NCI-H2196 (cell line): ENCODE data around the gene TLE6.
"Not testable (repeated sequence)": the region's sequence is repeated elsewhere in the genome, so short reads cannot be mapped to it uniquely, and the experiment has no call there.

Experiments
- DNase-seq: peaks from one replicate; lab custom pipeline; 2025; ENCODE audit not compliant: unreplicated experiment; lab: John Stamatoyannopoulos, UW

TLE6 gene

DNA sequence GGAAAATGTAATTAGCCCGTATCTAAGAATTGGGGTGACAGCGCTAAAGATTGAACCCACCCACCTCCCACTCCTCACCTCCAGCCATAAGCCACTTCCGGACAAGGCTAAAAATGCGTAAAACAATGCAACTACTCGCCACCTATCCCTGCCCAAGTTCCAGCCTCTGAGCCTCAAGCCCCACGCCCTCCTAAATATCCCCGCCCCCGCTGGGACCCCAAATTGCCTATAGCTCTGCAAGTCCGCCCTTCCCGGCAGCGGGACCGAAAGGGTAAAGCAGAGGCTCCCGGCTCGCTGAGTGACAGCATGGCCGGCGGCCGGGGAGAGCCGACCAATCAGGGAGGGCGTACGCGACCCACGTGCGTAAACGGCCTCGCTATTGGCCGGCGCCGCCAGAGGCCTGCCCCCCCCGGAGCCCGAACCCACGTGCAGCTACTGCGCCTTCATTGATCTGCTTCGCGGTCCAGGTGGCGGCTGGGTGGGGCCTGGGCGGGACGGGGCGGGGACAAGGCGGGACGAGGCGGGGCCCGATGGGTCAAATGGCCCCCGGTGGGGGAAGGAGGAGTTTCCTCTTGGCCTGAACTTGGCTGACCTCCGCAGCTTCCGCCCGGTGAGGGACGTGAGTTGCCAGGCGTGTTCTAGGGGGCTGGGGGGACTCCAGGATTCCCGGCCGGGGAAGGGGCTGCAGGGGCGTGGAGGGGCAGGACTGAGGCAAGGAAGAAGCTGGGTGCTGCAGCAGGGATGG, at the start of gene TLE6:
TLE6 (plus strand) TSS at position 564 of the 745 bp plus-strand sequence. CDS start 670 bp downstream, outside the sequence.
- DNase-seq, result peak; percentile 96

DNA sequence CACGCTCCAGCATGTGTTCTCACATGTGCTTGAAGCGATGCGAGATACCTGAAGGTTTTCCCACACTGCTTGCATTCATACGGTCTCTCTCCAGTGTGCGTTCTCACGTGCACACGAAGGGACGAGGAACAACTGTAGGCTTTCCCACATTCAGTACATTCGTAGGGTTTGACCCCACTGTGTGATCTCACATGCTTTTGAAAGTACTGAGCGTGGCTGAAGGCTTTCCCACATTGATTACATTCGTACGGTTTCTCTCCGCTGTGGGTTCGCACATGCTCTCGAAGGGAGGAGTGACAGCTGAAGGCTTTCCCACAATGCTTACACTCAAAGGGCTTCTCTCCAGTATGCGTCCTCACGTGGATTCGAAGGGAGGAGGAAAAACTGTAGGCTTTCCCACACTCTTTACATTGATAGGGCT, 43.9 kb upstream of the TLE6 start:
- no peak for DNase-seq

DNA sequence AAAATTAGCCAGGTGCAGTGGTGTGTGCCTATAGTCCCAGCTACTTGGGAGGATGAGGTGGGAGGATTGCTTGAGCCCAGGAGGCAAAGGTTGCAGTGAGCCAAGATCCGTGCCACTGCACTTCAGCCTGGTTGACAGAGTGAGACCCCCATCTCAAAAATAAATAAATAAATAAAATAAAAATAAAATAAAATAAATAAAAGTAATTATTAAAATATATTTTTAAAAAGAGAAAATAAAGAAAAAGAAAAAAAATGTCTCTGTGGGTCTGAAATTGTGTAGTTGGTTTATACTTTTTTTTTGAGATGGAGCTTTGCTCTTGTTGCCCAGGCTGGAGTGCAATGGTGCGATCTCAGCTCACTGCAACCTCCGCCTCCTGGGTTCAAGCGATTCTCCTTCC, 41.5 kb upstream of the TLE6 start:
- not testable (repeated sequence) for DNase-seq

DNA sequence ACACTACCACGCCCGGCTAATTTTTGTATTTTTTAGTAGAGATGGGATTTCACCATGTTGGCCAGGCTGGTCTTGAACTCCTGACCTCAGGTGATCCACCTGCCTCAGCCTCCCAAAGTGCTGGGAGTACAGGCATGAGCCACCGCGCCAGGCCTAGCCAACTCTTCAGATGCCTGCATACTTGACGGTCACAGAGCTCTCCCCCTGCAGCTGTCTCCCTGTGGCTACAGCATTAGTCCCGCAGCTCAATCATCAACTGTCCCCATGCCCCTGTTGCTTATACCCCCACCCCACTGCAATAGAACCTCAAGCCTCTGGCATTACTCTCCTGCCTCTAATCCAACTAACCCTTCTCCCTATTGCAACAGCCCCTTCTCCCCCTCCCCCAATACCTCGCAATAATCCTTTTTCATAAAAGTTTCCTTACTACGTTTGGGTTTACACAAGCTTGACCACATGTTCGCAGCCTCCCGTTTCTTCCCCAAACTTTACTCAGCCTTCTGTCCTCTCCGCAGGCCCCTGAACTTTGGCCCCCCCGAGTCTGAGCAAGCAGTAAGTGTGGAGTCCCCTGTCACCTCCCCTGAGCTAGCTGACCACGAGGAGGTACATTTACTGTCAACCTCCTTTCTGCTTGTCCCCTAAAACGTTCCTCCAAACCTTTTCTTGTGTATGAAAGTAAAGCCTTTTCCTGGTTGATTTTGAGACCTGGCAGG, 34.3 kb upstream of the TLE6 start:
- no peak for DNase-seq

DNA sequence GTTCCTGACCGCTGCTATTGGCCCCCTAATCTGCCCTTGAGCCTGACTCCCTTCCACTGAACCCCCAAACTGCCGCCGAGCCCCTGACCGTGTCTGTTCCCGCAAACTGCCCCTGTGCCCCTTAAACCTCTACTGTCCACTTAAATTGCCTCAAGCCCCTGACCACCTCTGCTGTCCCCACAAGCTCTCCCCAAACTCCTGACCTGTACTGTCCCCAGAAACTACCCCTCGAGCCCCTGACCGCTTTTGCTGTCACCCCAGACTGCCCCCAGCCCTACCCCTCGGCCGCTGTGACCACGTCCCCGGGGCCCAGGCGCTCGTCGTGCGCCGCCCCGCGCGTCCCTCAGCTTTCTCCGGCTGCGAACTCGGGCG, 33.0 kb upstream of the TLE6 start:
- no peak for DNase-seq

DNA sequence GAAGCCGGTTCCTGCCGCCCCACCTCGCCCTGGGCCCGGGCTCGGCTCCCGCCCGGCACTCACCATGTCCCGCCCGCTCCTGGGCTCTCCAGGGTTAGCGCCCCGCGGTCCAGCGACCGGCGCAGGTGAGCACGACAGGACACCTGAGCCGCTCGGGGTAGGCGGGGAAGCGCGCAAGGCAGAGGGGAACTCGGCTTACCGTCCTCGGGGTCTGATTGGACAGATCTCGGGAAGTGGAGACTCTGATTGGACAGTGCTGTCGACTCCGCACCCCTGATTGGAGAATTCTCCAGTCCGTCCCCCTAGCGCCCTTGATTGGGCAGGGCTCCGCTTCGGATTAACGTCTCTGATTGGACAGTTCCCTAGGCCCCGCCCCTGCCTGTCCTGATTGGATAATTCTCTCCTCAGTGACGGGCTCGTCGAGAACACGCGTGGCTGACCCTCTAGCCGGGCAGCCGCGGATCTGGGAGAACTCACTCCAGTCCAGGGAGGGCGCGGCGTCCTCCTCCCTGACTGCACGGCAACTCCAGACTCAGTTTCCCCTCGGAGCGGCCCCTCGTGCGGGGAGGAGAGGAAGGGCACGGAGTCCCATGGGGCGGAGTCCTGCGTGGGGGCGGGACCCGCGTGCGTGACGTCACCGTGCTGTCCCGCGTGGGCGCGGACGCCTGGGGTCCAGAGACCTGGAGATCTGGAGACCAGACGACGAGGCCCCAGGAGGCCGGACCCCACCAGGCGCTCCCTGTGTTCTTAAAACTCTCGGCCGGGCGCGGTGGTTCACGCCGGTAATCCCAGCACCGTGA, 32.4 kb upstream of the TLE6 start, which contains the start of gene ZNF77:
ZNF77 (minus strand) TSS at position 197 of the 800 bp plus-strand sequence; CDS start at position 66, 131 bp downstream.
- DNase-seq, result peak; percentile 99

DNA sequence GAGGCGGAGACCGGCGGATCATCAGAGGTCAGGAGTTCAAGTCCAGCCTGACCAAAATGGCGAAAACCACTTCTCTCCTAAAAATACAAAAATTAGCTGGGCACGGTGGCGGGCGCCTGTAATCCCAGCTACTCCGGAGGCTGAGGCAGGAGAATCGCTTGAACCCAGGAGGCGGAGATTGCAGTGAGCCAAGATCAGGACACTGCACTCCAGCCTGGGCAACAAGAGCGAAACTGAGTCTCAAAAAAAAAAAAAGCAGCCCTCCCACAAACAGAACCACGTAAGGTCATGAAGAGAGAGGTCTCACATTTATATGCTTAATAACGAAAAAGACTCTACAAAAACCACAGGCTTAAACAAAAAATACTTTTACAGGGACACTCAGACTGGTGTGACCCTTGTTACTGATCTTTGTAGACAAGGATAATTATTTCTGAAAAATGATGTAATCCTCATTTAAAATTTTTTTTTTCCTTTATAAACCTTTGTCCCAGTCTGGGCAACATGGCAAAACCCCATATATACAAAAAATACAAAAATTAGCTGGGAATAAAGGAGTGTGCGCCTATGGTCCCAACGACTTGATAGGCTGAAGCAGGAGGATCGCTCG, 31.7 kb upstream of the TLE6 start:
- DNase-seq, result no peak

DNA sequence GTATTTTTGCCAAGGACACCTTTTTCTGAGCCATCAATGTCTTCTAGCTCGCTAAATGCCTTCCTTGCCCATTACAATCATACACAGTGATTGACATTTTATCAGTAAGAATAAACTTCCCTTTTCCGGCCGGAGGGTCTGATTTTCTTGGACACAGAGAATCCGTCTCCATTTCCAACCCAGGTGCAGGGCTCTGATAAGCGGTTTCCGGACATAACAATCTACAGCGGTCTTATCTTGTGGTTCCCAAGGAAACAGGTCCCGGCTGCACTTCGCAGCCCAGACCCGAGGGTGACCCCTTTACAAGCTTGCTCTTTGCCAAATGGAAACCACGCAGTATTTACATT, 27.5 kb upstream of the TLE6 start:
- peak; percentile 49 for DNase-seq

DNA sequence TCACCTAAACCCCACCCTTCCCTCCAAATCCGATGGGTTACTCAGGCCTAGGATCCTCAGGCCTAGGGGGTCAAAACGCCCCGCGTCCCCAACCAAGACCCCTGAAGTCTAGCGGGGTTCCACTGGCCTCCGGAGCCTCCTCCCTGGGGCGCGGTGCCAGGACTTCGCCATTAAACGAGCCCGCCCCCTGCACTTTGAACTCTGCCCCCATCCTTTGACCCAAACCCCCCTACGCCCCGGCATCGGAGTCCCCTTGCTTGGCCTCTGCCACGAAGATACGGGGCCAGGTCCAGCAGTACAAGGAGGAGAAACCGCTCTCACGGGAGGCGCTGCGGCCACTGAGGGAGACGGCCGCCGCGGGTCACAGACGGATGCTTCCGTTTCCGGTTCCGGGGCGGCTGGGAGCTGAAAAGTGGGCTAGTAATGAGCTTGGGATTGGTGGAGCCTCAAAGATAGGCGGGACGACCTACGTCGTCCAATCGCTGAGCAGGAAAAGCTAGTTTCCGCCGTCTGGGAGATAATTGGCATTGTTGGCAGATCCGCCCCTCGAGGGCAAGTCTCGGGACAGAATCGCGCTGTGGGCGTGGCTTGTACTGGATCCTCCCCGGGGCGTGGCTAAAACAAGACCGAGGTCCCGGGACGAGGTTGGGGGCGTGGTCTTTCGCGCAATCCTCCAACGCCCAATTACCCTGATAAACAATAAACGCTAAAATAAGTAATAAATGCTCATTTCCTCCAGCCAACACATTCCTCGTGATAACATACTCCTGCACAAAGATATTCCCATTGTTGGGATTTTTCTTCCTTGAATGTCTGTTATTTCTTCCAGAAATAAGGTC, 26.9 kb upstream of the TLE6 start:
- DNase-seq, result peak; percentile 98

DNA sequence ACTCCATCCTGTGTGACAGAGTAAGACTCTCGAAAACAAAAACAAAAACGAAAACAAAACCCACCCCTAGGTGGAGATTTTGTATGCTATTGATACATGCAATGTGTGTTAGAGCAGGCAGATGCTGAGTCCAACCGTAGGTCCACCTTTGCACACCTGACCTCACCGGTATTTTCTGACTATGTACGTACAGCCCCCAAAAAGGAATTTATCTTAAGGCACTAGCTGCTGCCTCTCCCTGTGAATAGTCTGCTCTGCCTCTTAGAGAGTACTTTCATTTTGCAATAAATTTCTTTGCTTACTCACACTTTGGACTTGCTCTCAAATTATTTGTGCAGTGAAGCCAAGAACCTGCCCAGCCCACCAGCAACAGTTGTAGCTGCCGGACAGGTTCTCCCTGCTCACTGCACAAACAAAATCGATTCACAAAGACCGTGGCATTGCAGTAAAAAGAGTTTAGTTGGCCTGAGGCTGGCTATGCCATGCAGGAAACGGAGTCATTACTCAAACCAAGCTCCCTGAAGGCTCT, 24.3 kb upstream of the TLE6 start:
- no peak for DNase-seq

DNA sequence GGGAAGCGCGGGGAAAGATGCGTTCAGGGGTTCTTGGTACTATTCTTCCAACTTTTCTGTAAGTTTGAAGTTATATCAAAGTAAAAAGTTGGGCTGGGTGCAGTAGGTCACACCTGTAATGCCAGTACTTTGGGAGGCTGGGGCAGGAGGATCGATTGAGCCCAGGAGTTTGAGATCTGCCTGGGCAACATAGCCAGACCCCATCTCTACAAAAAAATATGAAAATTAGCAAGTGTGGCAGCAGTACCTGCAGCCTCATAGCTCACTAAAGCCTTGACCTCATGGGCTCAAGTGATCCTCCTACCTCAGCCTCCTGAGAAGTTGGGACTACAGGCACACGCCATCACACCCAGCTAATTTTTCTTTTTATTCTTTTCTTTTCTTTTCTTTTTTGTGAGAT, 20.2 kb upstream of the TLE6 start:
- no peak for DNase-seq

DNA sequence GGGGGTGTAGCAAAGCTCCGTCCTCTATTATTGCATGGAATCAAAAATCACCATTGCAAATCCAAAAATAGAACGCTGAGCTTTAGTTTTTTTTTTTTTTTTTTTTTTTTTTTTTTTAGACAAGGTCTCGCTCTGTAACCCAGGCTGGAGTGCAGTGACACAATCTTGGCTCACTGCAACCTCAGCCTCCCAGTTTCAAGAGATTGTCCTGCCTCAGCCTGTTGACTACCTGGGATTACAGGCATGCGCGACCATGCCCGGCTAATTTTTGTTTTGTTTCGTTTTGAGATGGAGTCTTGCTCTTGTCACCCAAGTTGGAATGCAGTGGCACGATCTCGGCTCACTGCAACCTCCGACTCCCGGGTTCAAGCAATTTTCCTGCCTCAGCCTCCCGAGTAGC, 17.2 kb upstream of the TLE6 start:
- DNase-seq, result no peak

DNA sequence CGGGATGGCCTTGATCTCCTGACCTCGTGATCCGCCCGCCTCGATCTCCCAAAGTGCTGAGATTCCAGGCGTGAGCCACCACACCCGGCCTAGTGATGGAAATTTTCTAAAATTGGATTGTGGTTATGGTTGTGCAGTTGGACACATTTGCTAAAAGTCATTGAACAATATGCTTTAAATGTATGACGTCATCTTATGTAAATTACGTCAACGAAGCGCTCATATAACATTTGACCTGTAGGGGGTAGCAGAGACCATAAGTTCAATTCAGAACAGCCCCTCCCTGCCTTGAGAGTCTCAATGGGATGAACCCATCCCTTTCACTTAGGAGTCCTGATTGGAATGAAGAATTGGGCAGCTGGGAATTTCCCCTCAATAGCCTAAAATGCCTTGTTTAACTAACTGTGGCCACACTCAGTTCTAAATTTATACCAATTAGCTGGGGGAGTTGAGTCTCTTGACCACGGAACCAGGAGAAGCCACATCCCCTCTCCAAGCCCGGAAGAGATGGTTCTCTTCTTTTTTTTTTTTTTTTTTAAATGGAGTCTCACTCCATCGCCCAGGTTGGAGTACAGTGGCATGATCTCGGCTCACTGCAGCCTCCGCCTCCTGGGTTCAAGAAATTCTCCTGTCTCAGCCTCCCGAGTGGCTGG, 15.2 kb upstream of the TLE6 start:
- peak; percentile 84 for DNase-seq

DNA sequence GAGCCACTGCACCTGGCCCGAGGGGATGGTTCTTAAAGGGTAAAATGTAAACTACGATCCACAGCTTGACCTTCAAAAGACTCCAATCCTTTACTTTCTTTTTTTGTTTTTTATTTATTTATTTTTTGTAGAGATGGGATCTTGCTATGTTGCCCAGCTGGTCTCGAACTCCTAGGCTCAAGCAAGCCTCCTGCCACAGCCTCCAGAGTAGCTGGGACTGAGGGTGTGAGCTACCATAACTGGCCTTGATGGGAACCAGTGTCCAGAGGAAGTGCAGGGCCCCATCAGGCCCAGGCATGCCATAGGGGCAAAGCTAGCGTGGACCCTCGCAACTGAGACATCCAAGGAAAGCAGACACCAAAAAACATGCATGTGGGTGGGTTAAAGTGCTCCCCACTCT, 14.2 kb upstream of the TLE6 start:
- DNase-seq, result no peak

DNA sequence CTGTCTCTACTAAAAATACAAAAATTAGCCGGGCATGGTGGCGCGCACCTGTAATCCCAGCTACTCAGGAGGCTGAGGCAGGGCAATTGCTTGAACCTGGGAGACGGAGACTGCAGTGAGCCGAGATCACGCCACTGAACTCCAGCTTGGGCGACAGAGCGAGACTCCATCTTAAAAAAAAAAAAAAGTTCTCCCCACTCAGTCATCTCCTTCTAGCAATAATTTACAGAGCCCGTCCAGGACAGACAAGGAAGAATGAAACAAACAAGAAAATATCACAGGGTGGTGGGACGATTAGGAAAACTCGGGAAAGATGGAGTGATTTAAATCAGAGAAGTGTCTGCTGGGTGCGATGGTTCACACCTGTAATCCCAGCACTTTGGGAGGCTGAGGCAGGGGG, 13.7 kb upstream of the TLE6 start:
- DNase-seq, result not testable (repeated sequence)

DNA sequence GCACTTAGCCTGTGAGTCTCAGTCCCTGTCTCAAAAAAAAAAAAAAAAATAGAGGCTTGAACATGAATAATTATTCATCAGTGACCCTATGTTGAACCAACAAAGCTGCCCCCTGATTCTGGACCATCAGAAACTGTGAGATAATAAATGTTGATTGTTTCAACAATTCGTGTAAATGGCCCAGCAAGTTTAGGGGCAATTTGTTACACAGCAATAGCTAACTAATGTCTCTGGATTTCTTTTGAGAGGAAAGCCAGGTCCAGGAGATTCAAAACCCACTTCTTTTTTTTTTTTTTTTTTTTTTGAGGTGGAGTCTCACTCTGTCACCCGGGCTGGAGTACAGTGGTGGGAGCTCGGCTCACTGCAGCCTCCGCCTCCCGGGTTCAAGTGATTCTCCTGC, 12.5 kb upstream of the TLE6 start:
- no peak for DNase-seq

DNA sequence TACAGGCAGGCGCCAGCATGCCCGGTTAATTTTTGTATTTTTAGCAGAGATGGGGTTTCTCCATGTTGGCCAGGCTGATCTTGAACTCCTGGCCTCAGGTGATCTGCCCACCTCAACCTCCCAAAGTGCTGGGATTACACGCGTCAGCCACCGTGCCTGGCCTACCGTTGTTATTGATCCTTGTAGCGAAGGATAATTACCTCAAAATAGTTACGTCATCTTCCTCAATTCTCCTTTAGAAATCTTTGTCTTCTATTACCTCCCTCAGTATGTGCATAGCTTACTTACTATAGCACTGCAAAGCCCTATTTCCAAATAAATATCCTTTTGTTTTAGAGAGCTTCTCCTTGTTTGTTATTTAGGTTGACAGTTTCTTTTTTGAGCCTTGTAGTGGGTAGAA, 9.4 kb upstream of the TLE6 start:
- DNase-seq, result no peak

DNA sequence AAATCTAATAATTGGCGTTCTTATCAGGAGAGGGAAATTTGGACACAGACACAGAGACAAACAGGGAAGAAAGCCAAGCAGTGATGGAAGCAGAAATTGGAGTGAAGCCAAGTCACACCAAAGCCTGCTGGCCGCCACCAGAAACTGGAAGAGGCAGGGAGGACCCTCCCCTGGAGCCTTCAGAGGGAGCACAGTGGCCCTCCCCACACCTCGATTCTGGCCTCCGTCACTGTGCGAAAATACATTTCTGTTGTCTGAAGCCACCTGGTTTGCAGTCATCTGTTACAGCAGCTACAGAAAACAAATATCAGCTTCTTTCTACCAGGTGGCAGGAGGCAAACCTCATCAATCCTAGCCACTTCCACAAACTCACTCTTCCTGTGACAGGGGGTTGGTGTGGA, 8.3 kb upstream of the TLE6 start:
- DNase-seq, result peak; percentile 94

DNA sequence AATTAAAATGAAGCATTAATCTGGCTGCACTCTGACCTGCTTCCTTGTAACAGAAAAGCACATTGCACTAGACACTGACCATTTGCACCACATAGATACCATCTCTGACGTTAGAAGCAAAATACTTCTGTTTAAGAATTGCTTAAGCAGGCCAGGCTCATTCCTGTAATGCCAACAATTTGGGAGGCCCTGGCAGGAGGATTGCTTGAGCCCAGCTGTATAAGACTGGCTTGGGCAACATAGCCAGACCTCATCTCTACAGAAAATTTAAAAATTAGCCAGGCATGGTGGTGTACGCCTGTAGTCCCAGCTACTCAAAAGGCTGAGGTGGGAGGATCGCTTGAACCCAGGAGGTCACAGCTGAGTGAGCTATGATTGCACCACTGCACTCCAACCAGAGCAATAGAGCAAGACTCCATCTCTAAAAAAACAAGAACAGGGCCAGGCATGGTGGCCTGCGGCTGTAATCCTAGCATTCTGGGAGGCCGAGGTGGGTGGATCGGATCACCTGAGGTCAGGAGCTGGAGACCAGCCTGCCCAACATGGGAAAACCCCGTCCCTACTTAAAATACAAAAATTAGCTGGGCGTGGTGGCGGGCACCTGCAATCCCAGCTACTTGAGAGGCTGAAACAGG, 7.0 kb upstream of the TLE6 start:
- peak; percentile 53 for DNase-seq
